Tibial nerve (tissue), 4 donors: ENCODE data around the gene AMBRA1. TPM values are rescaled to one million over a fixed set of nuclear protein-coding genes. Genes with fewer than 3 reads are reported as not detected.

Experiments used
- DNase-seq, 2 donors: peaks; one replicate each; pipeline ENCODE4 v3.0.0-alpha.2; 2019; ENCODE audit warnings: low spot score in 2 of 2
- H3K27ac ChIP-seq, 4 donors: fragments of 200-600 bp; sonication (generic) in 3 of 4; one replicate each; pipeline ENCODE4 v1.5.1; 2017 to 2019; ENCODE audit warnings: mild to moderate bottlenecking in 1 of 4
- H3K27me3 ChIP-seq, 2 donors: fragments of 200-600 bp; sonication (generic) in 1 of 2; one replicate each; pipeline versions ENCODE4 v1.5.1 to v1.6.0; 2017 to 2019
- H3K36me3 ChIP-seq, 3 donors: fragments of 200-600 bp; sonication (generic); one replicate each; pipeline ENCODE4 v1.5.1; 2018 to 2019
- H3K4me1 ChIP-seq, 4 donors: fragments of 200-600 bp; sonication (generic) in 3 of 4; one replicate each; pipeline ENCODE4 v1.5.1; 2017 to 2019
- H3K4me3 ChIP-seq, 4 donors: fragments of 200-600 bp; sonication (generic) in 3 of 4; one replicate each; pipeline ENCODE4 v1.5.1; 2017 to 2019; ENCODE audit warnings: mild to moderate bottlenecking in 1 of 4, moderate library complexity in 1 of 4
- H3K9me3 ChIP-seq, 4 donors: fragments of 200-600 bp; sonication (generic) in 3 of 4; one replicate each; pipeline ENCODE4 v1.5.1; 2017 to 2019
- EP300 ChIP-seq, 2 donors: sonication (generic); formaldehyde crosslinking; IDR thresholded peaks; one replicate each; pipeline ENCODE4 v1.6.1; 2017; ENCODE audit warnings: antibody characterized with exemption in 2 of 2, mild to moderate bottlenecking in 1 of 2
- POLR2A ChIP-seq, 2 donors: fragments of 450-650 bp; IDR thresholded peaks; one replicate each; pipeline ENCODE4 v1.6.1; 2017; ENCODE audit warnings: antibody characterized with exemption in 2 of 2, mild to moderate bottlenecking in 2 of 2, moderate library complexity in 2 of 2
- WGBS, 2 donors: methylation state at CpG; one replicate each; pipeline ENCODE4 v1.1.5; 2018; 5-methylcytosine and 5-hydroxymethylcytosine counted together
- total RNA-seq, 4 donors: library from RNA; depleted of rRNA; stranded (reverse); fragments of >200 nt; gene quantifications; one replicate each; pipeline ENCODE4 v1.1.0, GENCODE V29; 2016
- TF ChIP-seq, protein P1 (sequence below), 5 experiments: fragments of 200-600 bp in 3 of 5; fragments of 450-650 bp in 2 of 5; sonication (generic) in 3 of 5; IDR thresholded peaks; one replicate each; pipeline ENCODE4 v1.5.1; 2016 to 2019; ENCODE audit warnings: antibody characterized with exemption in 5 of 5, mild to moderate bottlenecking in 3 of 5, moderate library complexity in 2 of 5

The AMBRA1 gene
- total RNA-seq, 4 donors from 2014 or later: 31.0 to 43.7 (median 35.8) TPM

DNA sequence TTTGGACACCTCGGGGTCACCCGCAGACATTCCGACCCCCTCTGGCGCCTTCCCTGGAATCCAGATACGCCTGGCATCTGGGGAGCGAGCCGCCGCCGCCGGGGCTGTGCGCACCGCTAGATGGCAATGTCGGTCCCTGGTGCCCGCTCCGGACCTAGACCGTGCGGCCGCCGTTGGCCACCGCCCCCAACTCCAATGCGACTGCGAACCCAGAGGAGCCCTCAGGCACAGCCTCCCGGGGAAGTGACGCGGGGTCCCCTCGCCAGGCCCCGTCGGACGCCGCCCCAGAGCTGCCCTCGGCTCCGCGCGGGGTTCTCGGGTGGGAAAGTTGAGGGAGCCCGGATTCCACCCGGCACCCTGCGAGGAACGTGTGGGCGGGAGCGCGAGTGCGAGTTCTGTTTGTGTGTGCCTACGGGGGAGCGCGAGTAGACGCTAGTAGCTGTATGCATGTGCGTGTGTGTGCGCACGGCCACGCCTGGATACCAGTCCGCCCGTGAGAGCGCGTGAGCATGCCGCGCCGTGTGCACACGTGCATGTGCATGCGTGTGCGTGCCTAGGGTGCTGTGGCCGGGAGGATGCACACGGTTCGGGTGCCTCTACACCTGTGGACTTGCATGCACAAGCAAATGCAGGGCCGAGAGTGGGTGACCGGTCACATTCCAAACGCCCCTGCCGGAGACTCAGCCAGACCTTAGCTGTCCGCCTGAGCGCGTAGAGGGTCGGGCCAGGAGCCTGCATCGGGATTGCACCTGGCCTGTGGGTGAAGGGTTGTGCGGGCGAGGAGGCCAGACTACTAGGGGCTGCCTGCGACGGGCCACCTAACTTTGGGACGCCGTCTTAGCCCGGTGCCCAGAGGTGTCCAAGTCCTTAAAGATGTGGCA lies 204.1 kb downstream of the AMBRA1 start:
- H3K27ac ChIP-seq: no peak overlapping the region
- peak overlapping the region in 3 of 4 donors; percentile 15 to 44 (median 43) for H3K4me3 ChIP-seq
- peak in 1 of 2 donors; percentile 46 for DNase-seq
- 0 to 2% methylated on average over 18 to 29 of the region's 80 CpGs for WGBS, 2 donors
- no peaks in the 10 kb centered on the region for H3K36me3 ChIP-seq
- no peak for TF ChIP-seq EP300 (IDR thresholded peaks at IDR 0.05)
- TF ChIP-seq, protein P1, sequence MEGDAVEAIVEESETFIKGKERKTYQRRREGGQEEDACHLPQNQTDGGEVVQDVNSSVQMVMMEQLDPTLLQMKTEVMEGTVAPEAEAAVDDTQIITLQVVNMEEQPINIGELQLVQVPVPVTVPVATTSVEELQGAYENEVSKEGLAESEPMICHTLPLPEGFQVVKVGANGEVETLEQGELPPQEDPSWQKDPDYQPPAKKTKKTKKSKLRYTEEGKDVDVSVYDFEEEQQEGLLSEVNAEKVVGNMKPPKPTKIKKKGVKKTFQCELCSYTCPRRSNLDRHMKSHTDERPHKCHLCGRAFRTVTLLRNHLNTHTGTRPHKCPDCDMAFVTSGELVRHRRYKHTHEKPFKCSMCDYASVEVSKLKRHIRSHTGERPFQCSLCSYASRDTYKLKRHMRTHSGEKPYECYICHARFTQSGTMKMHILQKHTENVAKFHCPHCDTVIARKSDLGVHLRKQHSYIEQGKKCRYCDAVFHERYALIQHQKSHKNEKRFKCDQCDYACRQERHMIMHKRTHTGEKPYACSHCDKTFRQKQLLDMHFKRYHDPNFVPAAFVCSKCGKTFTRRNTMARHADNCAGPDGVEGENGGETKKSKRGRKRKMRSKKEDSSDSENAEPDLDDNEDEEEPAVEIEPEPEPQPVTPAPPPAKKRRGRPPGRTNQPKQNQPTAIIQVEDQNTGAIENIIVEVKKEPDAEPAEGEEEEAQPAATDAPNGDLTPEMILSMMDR (IDR thresholded peaks at IDR 0.05): peak; percentile 76 to 87 (median 81)
- H3K9me3 ChIP-seq: no peaks in the 10 kb centered on the region
- H3K27me3 ChIP-seq: peaks cover 5 to 69% of the 10 kb centered on the region in 2 donors
- H3K4me1 ChIP-seq: peaks cover 0 to 52% (median 30%) of the 10 kb centered on the region in 4 donors

DNA sequence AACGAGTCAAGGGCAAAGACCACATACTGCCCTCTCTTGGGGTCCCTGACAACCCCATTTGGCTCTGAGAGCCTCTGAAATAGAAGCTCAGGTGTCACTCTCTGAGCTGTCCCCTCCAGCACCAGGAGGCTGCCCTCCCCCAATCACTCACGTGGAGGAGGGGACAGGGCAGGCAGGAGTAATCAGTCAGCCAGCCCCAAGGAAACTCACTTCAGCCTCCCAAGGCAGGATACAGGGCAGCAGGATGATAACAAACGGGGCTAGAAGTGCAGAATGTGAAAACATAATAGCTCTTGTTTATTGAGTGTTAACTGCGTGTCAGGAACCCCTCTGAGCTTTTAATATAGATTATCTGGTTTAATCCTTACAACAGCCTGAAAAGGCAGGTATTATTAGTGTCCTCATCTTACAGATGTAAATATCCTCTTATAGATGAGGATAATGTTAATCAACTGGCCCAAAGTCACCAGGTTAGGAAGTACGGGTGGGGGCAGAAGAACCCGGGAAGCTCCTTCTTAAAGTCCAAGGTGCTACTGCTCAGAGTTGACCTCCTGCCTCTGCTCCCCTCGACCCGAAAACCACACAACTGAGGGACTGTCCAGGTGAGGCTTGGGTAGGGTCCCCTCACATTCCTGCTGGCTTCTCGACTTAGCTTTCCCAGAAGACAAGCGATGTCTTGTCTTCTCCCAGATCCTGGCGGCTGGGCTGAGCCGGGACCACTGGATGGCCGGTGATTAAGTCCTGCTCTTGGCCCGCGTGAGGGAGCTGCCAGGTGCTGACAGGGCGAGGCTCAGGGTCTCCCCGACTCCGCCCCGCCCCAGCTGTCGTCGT lies 205.0 kb downstream of the AMBRA1 start:
- Histone ChIP-seq H3K36me3 (no peaks in the 10 kb centered on the region), H3K4me1 (peaks cover 0 to 52% (median 30%) of the 10 kb centered on the region in 4 donors), H3K4me3 (no peak overlapping the region), H3K27ac (no peak overlapping the region), H3K27me3 (peaks cover 5 to 69% of the 10 kb centered on the region in 2 donors), H3K9me3 (no peaks in the 10 kb centered on the region)
- TF ChIP-seq POLR2A (IDR thresholded peaks at IDR 0.05): no peak
- no peak for TF ChIP-seq EP300 (IDR thresholded peaks at IDR 0.05)
- TF ChIP-seq, protein P1 (IDR thresholded peaks at IDR 0.05): no peak
- 8 to 17% methylated on average over 12 to 21 of the region's 21 CpGs for WGBS, 2 donors
- DNase-seq: no peak

DNA sequence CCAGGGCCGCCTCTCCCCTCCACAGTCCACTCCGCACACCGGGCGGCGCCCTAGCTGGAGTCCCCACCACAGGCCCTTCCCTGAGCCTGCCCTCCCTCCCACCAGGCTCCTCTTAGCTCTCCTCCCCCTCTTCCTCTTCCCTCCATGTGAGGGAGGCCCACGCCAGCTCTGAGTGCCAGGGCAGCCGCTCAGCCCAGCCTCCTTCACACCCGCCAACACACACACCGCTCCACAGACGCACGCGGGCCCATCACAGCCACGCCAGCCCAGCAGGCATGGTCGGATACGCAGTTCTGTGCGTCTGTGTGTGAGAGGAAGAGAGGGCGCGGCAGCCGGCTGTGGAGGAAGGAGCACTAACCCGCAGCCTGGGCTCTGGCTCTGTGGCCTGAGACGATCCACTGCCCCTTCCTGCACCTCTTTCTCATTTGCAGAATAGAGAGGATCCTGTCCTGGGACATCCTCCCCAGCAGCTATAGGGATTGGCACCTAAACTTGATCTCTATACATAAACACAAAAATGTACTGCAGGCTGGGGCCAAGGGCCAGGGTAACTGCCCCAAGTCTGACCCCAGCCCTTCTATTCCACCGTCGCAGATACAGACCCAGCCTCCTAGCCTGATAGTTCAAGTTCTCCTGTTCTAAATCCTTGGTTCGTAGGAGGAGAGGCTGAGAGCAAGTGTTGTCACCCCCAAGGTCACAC lies 205.8 kb downstream of the AMBRA1 start:
- Histone ChIP-seq H3K4me3 (no peak overlapping the region), H3K27ac (no peak overlapping the region), H3K27me3 (peaks cover 5 to 68% of the 10 kb centered on the region in 2 donors), H3K36me3 (no peaks in the 10 kb centered on the region), H3K4me1 (peaks cover 0 to 53% (median 29%) of the 10 kb centered on the region in 4 donors), H3K9me3 (no peaks in the 10 kb centered on the region)
- no peak for DNase-seq
- 7 to 20% methylated on average over 24 of the region's 24 CpGs for WGBS, 2 donors
- TF ChIP-seq EP300 (IDR thresholded peaks at IDR 0.05) (no peak), POLR2A (IDR thresholded peaks at IDR 0.05) (no peak)
- TF ChIP-seq, protein P1 (IDR thresholded peaks at IDR 0.05): no peak

DNA sequence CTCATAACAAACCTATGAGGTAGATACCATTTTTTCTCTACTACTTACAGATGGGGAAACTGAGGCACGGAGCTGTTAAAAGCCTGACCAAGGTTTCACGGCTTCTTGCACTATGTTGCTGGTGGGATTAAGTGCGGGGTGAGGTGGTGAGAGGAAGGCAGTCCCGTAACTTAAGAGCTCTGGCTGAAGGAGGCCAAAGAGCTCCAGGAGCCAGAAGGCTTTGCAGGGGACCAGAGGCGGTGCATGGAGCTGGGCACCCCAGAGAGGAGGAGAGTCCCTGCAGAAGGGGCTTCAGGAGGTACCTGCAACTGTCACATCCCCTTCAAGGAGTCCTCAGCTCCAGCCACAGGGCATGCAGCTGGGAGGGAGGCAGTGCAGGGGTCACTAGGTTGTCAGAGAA lies 206.4 kb downstream of the AMBRA1 start:
- 74 to 80% methylated on average over 5 of the region's 5 CpGs for WGBS, 2 donors
- peaks cover 5 to 62% of the 10 kb centered on the region in 2 donors for H3K27me3 ChIP-seq
- no peak for TF ChIP-seq EP300 (IDR thresholded peaks at IDR 0.05)
- TF ChIP-seq, protein P1 (IDR thresholded peaks at IDR 0.05): no peak
- no peak for TF ChIP-seq POLR2A (IDR thresholded peaks at IDR 0.05)
- H3K27ac ChIP-seq: no peak overlapping the region
- H3K4me3 ChIP-seq: no peak overlapping the region
- no peaks in the 10 kb centered on the region for H3K9me3 ChIP-seq
- no peak for DNase-seq
- H3K4me1 ChIP-seq: peaks cover 0 to 53% (median 29%) of the 10 kb centered on the region in 4 donors
- no peaks in the 10 kb centered on the region for H3K36me3 ChIP-seq
